RWPE1 (cell line): ENCODE measurements around the gene TTI1.
"Not testable (repeated sequence)": the region's sequence is repeated elsewhere in the genome, so short reads cannot be mapped to it uniquely, and the experiment has no call there.

ENCODE experiments used
- CTCF ChIA-PET: fragments of 350-600 bp; sonication (Branson Sonifier 250); formaldehyde crosslinking; extraction: SDS; loops from one replicate; lab custom pipeline; 2021; lab: Yijun Ruan, JAX
- POLR2A ChIA-PET: fragments of 400-600 bp; formaldehyde crosslinking; extraction: SDS; loops from one replicate; lab custom pipeline; 2020; ENCODE audit warnings: antibody characterized with exemption; ENCODE audit not compliant: low non-redundant PET; lab: Yijun Ruan, JAX
- DNase-seq: peaks from one replicate; pipeline ENCODE4 v3.0.0; 2012; ENCODE audit warnings: low spot score
- H3K27ac ChIP-seq: fragments of 450-650 bp; 2 replicates; pipeline ENCODE4 v1.5.1; 2017
- CTCF ChIP-seq: fragments of 450-650 bp; conservative IDR thresholded peaks from 2 replicates; pipeline ENCODE4 v1.5.1; 2017; ENCODE audit warnings: low read depth, mild to moderate bottlenecking

Gene TTI1

GRCh38 chr20:37970856-37971245, 62.4 kb downstream of the TTI1 start:
- ChIA-PET POLR2A (no interaction called here), CTCF (no interaction called here)
- H3K27ac ChIP-seq = no peak overlapping the region
- no peak for TF ChIP-seq CTCF
- no peak for DNase-seq

- POLR2A ChIA-PET = no interaction called here
- CTCF ChIA-PET = no interaction called here
- TF ChIP-seq CTCF = no peak
- peak; percentile 62 for DNase-seq
- H3K27ac ChIP-seq = no peak overlapping the region
These were observed 63.1 kb downstream of the TTI1 start for GRCh38 chr20:37969949-37970855.

- no peak overlapping the region for H3K27ac ChIP-seq
- DNase-seq = no peak
- POLR2A ChIA-PET = interaction anchor here (0.6 kb wide), 1 partner anchor 709 kb away, joined by 6 read pairs; no protein-coding TSS in a partner anchor
- CTCF ChIA-PET = interaction anchor here (0.7 kb wide), 1 partner anchor 405 kb away, joined by 3 read pairs; no protein-coding TSS in a partner anchor
- no peak for TF ChIP-seq CTCF
These were observed 64.3 kb downstream of the TTI1 start for GRCh38 chr20:37968841-37969401.

GRCh38 chr20:37963483-37963882, 69.8 kb downstream of the TTI1 start:
- H3K27ac ChIP-seq, DNase-seq, POLR2A ChIA-PET: not testable (repeated sequence)
- CTCF ChIA-PET = interaction anchor here (0.6 kb wide), 1 partner anchor 576 kb away, joined by 3 read pairs; no protein-coding TSS in a partner anchor

GRCh38 chr20:37961066-37961465, 72.2 kb downstream of the TTI1 start:
- CTCF ChIA-PET = no interaction called here
- H3K27ac ChIP-seq = no peak overlapping the region
- no peak for TF ChIP-seq CTCF
- POLR2A ChIA-PET = interaction anchor here (0.7 kb wide), 1 partner anchor 11 kb away, joined by 3 read pairs; no protein-coding TSS in a partner anchor
- no peak for DNase-seq

GRCh38 chr20:37958856-37959520, 74.3 kb downstream of the TTI1 start:
- POLR2A ChIA-PET = no interaction called here
- H3K27ac ChIP-seq = no peak overlapping the region
- no peak for DNase-seq
- no peak for TF ChIP-seq CTCF
- CTCF ChIA-PET = interaction anchor here (0.6 kb wide), 1 partner anchor 1086 kb away, joined by 3 read pairs; no protein-coding TSS in a partner anchor
